Activated B cell treated with CpG ODN at 0.5 μM for 24 hours (primary cell): ENCODE data around the gene NCAPH2. TPM values are rescaled to one million over a fixed set of nuclear protein-coding genes. Genes with fewer than 3 reads are reported as not detected.

Experiments used
- ATAC-seq: fragments of 200-7000 bp; cut with Tn5 transposase; one replicate; pipeline ENCODE4 v1.10.0; 2021; ENCODE audit warnings: low read depth, mild to moderate bottlenecking, moderate library complexity
- CTCF ChIA-PET: fragments of 350-600 bp; sonication (Branson Sonifier 250); formaldehyde crosslinking; loops from one replicate; lab custom pipeline; 2021; ENCODE audit warnings: antibody characterized with exemption; lab: Charles Lee
- POLR2A ChIA-PET: fragments of 350-600 bp; sonication (Branson Sonifier 250); formaldehyde crosslinking; loops from one replicate; lab custom pipeline; 2021; ENCODE audit warnings: antibody characterized with exemption; lab: Charles Lee
- DNase-seq: peaks from one replicate; pipeline ENCODE4 v3.0.0; 2022
- H3K27ac Mint-ChIP-seq: one replicate; pipeline ENCODE4 v1.8.0; 2020; ENCODE audit warnings: mixed read lengths
- H3K27me3 Mint-ChIP-seq: one replicate; pipeline ENCODE4 v1.8.0; 2021; ENCODE audit warnings: mixed read lengths
- H3K36me3 Mint-ChIP-seq: one replicate; pipeline ENCODE4 v1.8.0; 2021; ENCODE audit warnings: low read depth, mixed read lengths
- H3K4me1 Mint-ChIP-seq: one replicate; pipeline ENCODE4 v1.8.0; 2021; ENCODE audit warnings: mixed read lengths
- H3K4me3 Mint-ChIP-seq: one replicate; pipeline ENCODE4 v1.8.0; 2020; ENCODE audit warnings: mild to moderate bottlenecking, mixed read lengths
- H3K9me3 Mint-ChIP-seq: one replicate; pipeline ENCODE4 v1.8.0; 2020; ENCODE audit warnings: mixed read lengths
- intact Hi-C: fragments of 100-400 bp; cut with micrococcal nuclease; formaldehyde crosslinking; loops from one replicate; pipeline ENCODE4 v1.15.1; 2024
- total RNA-seq: library from RNA; stranded (reverse); gene quantifications from 2 replicates; pipeline ENCODE4 v1.2.3, GENCODE V29; 2022
- TF ChIP-seq, protein P1 (sequence below): fragments of 200-600 bp; IDR thresholded peaks from one replicate; pipeline ENCODE4 v1.8.0; 2022; ENCODE audit warnings: antibody characterized with exemption, mild to moderate bottlenecking

The NCAPH2 gene
- total RNA-seq, 1 donor from 2014 or later, result 68.2 TPM

DNA sequence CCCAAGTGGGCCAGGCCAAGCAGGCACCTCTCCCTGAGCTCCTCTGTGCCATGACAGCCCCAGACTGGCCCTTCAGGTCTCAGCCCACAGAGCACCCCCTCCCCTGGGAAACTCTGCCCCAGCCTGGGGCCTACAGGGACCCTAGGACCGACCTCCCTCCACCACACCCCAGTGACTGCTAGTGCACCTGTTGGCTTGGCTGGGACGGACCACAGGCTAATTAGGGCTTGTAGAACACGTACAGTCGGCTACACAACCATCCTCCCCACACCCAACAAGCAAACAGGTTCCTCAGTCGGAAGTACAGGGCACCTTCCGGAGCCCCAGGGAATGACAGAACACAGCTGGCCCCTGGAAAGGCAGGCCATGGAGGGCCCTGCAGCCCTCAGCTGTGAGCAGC lies 37.5 kb upstream of the NCAPH2 start:
- ChIA-PET CTCF (interaction anchor here (0.7 to 2.5 kb wide), 6 partner anchors 11 to 151 kb away, joined by 3 to 12 read pairs (median 4); partner anchors contain the start of gene SCO2), POLR2A (interaction anchor here (0.5 to 3.7 kb wide), 21 partner anchors 10 to 632 kb away, joined by 3 to 37 read pairs (median 5); partner anchors contain the start of genes ADM2, CHKB, HDAC10 and LMF2)
- TF ChIP-seq, protein P1, sequence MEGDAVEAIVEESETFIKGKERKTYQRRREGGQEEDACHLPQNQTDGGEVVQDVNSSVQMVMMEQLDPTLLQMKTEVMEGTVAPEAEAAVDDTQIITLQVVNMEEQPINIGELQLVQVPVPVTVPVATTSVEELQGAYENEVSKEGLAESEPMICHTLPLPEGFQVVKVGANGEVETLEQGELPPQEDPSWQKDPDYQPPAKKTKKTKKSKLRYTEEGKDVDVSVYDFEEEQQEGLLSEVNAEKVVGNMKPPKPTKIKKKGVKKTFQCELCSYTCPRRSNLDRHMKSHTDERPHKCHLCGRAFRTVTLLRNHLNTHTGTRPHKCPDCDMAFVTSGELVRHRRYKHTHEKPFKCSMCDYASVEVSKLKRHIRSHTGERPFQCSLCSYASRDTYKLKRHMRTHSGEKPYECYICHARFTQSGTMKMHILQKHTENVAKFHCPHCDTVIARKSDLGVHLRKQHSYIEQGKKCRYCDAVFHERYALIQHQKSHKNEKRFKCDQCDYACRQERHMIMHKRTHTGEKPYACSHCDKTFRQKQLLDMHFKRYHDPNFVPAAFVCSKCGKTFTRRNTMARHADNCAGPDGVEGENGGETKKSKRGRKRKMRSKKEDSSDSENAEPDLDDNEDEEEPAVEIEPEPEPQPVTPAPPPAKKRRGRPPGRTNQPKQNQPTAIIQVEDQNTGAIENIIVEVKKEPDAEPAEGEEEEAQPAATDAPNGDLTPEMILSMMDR, result no peak
- Mint-ChIP-seq H3K27me3 (no peaks in the 10 kb centered on the region), H3K4me1 (peaks cover 72% of the 10 kb centered on the region), H3K36me3 (peaks cover 23% of the 10 kb centered on the region), H3K4me3 (peak overlapping the region; percentile 68), H3K9me3 (no peaks in the 10 kb centered on the region), H3K27ac (peak overlapping the region; percentile 88)
- peak; percentile 9 for ATAC-seq
- DNase-seq, result no peak
- intact Hi-C loops, result loop anchor here (1.0 to 10.0 kb wide), 7 partner anchors 11 to 536 kb away; partner anchors contain the start of genes ADM2, LMF2, SCO2 and TUBGCP6

DNA sequence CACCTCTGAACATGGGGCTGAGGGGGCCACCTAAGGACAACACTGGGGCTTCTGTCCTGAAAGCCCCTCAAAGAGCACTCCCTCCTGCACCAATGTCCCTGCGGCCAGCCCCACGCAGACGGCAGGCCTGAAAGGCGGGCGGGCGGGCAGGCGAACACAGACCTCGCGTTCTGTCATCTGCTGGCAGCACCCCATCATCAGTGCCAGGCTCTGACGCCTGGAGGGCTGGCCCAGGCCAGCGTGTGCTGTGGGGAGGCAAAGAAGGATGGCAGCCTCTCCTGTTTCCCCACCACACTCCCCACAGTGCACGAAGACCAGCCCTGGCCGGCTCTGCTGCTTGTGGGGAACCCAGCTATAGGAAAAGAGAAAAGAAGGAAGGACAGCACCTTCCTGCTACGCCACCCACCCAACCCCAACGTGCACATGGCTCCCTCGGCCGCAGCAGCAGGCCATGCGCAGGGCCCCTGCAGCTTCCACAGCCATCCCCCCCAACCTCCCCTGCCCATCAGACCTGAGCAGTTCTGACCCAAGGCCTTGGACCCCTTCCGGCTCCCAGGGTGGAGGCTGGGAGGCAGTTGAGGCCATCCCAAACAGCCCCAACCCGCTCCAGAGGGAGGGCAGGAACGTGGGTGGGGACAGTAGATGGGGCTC lies 36.7 kb upstream of the NCAPH2 start:
- Mint-ChIP-seq H3K4me3 (peak overlapping the region; percentile 68), H3K27me3 (no peaks in the 10 kb centered on the region), H3K36me3 (peaks cover 16% of the 10 kb centered on the region), H3K9me3 (no peaks in the 10 kb centered on the region), H3K4me1 (peaks cover 74% of the 10 kb centered on the region), H3K27ac (peak overlapping the region; percentile 88)
- intact Hi-C loops, result loop anchor here (5.0 to 10.0 kb wide), 4 partner anchors 69 to 537 kb away; partner anchors contain the start of gene TUBGCP6
- ATAC-seq (no peak), DNase-seq (no peak)
- ChIA-PET POLR2A (interaction anchor here (0.7 to 3.7 kb wide), 5 partner anchors 37 to 280 kb away, joined by 3 to 37 read pairs (median 11); partner anchors contain the start of genes CHKB, LMF2, NCAPH2 and SCO2), CTCF (interaction anchor here (2.5 kb wide), 1 partner anchor 26 kb away, joined by 12 read pairs; no protein-coding TSS in a partner anchor)
- TF ChIP-seq, protein P1, result no peak

DNA sequence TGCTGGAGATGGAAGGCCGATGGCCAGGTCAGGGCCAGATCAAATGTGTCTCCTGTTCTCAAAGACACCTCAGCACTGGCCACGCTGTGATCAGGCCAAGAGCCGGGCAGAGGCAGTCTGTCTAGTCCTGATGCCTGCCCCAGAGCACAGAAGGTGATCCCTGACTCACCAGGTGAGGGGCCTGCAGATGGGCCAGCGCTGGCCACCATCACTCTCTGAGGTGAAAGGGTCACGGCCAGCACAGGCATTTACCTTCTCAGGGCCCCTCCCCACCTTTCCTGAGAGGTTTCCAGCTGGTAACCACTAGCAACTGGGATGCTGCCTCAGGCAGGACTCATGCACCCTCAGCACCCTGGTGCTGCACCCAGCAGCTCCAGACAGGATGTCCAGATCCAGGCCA lies 36.1 kb upstream of the NCAPH2 start:
- no peaks in the 10 kb centered on the region for H3K27me3 Mint-ChIP-seq
- DNase-seq (no peak), ATAC-seq (no peak)
- CTCF ChIA-PET, result interaction anchor here (1.6 kb wide), 1 partner anchor 53 kb away, joined by 4 read pairs; the partner anchor contains the start of gene SCO2
- no peaks in the 10 kb centered on the region for H3K9me3 Mint-ChIP-seq
- peaks cover 10% of the 10 kb centered on the region for H3K36me3 Mint-ChIP-seq
- POLR2A ChIA-PET, result interaction anchor here (0.6 to 3.7 kb wide), 2 partner anchors 9 to 54 kb away, joined by 4 to 37 read pairs; partner anchors contain the start of gene SCO2
- H3K27ac Mint-ChIP-seq, result peak overlapping the region; percentile 88
- intact Hi-C loops, result loop anchor here (5.0 to 10.0 kb wide), 4 partner anchors 70 to 537 kb away; partner anchors contain the start of gene TUBGCP6
- H3K4me1 Mint-ChIP-seq, result peaks cover 71% of the 10 kb centered on the region
- TF ChIP-seq, protein P1, result no peak
- peak overlapping the region; percentile 48 for H3K4me3 Mint-ChIP-seq

DNA sequence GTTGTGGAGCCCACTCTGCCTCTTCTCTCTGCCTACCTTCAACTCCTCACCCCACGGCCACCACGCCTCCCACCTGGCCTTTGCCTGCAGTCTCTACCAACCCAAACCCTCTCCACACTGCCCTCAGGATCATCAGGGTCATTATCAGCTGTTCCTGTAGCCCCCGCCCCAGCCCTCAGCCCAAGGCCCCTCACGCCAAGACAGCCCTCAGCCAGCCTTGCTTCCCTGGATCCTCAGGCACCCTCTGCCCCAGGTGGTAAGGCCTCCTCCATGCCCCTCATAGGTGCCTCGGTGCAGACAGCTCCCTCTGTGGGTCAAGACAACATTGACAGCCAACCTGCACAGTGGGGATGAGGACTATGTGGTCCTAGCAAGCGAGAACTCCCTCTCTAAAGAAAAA lies 34.9 kb upstream of the NCAPH2 start:
- CTCF ChIA-PET, result interaction anchor here (0.9 to 1.6 kb wide), 3 partner anchors 46 to 148 kb away, joined by 3 to 5 read pairs (median 4); partner anchors contain the start of gene SCO2
- Mint-ChIP-seq H3K4me3 (peak overlapping the region; percentile 88), H3K36me3 (peaks cover 4% of the 10 kb centered on the region), H3K27ac (peak overlapping the region; percentile 63), H3K9me3 (no peaks in the 10 kb centered on the region), H3K27me3 (no peaks in the 10 kb centered on the region), H3K4me1 (peaks cover 65% of the 10 kb centered on the region)
- no peak for ATAC-seq
- TF ChIP-seq, protein P1, result no peak
- POLR2A ChIA-PET, result interaction anchor here (0.7 to 1.4 kb wide), 3 partner anchors 29 to 54 kb away, joined by 3 to 6 read pairs (median 4); partner anchors contain the start of gene SCO2
- intact Hi-C loops, result loop anchor here (5.0 to 10.0 kb wide), 4 partner anchors 69 to 538 kb away; partner anchors contain the start of gene TUBGCP6
- no peak for DNase-seq
